Omental fat pad (tissue), 4 donors: ENCODE data around the gene EVI5. TPM values are rescaled to one million over a fixed set of nuclear protein-coding genes. Genes with fewer than 3 reads are reported as not detected.
"Not testable (repeated sequence)": the region's sequence is repeated elsewhere in the genome, so short reads cannot be mapped to it uniquely, and the experiment has no call there.

ENCODE experiments used
- ATAC-seq: fragments of 150-250 bp; one replicate; pipeline ENCODE4 v1.9.1; 2016; ENCODE audit warnings: mild to moderate bottlenecking, moderate library complexity; ENCODE audit not compliant: low FRiP score
- DNase-seq: peaks from one replicate; pipeline ENCODE4 v3.0.0-alpha.2; 2019; ENCODE audit warnings: low spot score
- total RNA-seq, 4 donors: library from RNA; depleted of rRNA; stranded (reverse); fragments of >200 nt; gene quantifications; one replicate each; pipeline ENCODE4 v1.1.0, GENCODE V29; 2016
- TF ChIP-seq, protein P1 (sequence below), 3 donors: fragments of 450-650 bp; IDR thresholded peaks; one replicate each; pipeline ENCODE4 v1.5.1; 2016 to 2017; ENCODE audit warnings: antibody characterized with exemption in 3 of 3, mild to moderate bottlenecking in 3 of 3, moderate library complexity in 2 of 3

Gene EVI5
- total RNA-seq, 4 donors from 2014 or later = 25.9 to 38.3 (median 30.7) TPM

DNA sequence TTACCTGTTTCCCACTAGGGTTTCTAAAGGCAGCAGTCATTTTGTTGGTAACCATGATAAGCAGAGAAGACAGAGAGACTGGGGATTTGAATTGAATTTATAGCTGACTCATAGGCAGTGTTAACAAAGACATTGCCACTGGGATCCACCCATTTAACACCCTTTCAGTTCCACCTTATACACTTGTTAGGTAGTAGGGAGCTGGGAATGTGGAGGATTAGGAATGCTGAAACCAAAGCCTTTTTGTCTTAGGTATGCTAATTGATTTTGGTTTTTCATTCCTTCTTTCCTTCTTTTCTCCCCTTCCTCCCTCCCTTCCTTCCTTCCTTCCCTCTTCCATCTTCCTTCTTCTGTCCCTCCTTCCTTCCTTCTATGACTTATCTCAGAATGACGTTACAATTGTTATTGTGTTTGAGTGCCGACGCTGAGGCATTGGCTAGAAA is 7.5 kb upstream of the EVI5 start:
- DNase-seq (no peak), ATAC-seq (no peak)
- TF ChIP-seq, protein P1, sequence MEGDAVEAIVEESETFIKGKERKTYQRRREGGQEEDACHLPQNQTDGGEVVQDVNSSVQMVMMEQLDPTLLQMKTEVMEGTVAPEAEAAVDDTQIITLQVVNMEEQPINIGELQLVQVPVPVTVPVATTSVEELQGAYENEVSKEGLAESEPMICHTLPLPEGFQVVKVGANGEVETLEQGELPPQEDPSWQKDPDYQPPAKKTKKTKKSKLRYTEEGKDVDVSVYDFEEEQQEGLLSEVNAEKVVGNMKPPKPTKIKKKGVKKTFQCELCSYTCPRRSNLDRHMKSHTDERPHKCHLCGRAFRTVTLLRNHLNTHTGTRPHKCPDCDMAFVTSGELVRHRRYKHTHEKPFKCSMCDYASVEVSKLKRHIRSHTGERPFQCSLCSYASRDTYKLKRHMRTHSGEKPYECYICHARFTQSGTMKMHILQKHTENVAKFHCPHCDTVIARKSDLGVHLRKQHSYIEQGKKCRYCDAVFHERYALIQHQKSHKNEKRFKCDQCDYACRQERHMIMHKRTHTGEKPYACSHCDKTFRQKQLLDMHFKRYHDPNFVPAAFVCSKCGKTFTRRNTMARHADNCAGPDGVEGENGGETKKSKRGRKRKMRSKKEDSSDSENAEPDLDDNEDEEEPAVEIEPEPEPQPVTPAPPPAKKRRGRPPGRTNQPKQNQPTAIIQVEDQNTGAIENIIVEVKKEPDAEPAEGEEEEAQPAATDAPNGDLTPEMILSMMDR (IDR thresholded peaks at IDR 0.05) = no peak

DNA sequence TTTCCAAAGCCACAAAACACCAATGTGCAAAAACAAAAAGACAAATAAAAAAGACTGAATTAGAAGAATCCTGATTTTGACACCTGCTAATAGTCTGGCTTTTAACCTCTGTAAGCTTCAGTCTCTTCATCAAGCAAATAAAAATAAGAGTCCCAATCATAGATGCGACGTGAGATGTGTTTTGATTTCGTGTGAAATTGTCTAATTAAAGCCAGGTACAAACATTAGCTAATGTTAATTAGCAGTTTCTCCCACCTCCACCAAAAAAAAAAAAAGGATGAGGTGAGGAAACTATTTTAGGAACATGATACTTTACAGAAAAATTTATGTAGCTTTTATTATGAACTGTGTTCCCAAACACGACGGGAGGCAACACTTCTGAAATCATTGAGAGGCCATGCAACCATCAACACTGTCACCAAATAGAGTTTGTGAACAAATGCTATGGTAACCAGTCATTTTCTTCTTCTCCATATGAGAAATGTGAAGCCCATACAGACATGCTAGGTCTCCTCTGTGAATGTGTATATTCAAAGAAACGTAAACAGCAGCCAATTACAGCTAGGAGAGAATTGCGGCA is 6.7 kb upstream of the EVI5 start:
- ATAC-seq (no peak), DNase-seq (no peak)
- TF ChIP-seq, protein P1 (IDR thresholded peaks at IDR 0.05) = no peak

DNA sequence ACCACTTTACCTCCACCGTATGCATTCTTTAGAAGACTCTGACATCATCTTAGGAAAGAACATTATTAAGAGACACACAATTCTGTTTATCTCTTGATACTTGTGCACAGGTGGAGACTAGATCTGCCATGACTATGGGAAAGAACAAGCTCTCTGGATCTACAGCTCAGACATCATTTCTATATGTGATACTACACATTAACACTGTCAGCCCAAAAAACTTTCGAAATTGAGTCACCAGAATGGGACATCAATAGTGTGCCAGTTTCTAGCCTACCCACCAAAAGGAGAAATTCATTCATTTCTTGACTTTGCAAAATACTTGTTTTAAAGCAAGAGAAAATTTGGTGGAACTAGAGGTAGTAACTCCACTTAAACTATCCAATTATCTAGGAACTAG is 6.0 kb upstream of the EVI5 start:
- no peak for DNase-seq
- no peak for ATAC-seq
- TF ChIP-seq, protein P1 (IDR thresholded peaks at IDR 0.05) = no peak

DNA sequence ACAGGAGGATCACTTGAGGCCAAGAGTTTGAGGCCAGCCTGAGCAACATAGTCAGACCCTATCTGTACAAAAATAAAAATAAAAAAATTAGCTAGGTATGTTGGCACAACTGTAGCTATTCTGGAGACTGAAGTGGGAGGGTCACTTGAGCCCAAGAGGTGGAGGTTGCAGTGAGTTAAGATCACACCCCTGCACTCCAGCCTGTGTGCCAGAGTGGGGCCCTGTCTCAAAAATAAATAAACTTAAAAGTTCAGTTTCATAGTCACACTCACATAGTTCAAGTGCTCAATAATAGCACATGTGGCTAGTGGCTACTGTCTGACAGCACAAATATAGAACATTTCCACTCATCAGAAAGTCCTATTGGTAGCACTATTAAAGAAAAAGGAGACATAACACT is 5.2 kb upstream of the EVI5 start:
- TF ChIP-seq, protein P1 (IDR thresholded peaks at IDR 0.05) = no peak
- ATAC-seq (no peak), DNase-seq (no peak)

DNA sequence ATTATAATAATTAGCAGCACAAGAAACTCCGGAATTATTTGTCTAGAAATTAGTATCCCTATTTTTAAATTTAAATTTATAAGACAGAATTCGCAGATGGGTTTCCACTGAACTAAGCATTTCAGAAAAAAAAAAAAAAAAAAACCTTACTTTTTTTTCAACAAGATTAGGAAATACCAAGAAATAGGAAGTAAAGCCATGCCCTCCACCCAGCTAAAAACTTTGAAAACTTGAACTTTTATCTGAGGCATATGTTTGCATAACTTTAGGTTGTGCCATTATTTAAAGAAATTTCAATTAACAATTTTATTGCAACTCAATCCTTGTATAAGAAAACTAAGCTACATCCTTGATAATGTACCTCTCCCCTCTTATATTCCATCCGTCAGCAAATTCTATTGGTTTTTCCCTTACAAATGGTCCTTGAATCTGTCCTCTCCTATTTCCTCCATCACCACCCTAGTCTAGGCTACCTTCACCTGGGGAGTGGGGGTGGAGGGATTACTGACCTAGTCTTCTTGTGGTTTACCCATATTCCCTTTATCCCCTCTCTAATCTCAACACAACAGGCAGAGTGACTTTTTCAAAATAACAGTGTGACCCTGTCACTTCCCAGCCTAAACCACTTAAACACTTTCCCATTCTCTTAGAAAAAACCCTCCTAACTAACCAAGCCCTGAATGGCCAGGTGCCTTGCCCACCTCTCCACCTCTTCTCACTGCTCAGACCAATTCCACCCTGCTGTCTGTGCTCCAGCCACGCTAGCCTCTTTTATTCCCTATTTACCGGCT is 1.4 kb upstream of the EVI5 start:
- TF ChIP-seq, protein P1 (IDR thresholded peaks at IDR 0.05) = no peak
- no peak for ATAC-seq
- DNase-seq = no peak

DNA sequence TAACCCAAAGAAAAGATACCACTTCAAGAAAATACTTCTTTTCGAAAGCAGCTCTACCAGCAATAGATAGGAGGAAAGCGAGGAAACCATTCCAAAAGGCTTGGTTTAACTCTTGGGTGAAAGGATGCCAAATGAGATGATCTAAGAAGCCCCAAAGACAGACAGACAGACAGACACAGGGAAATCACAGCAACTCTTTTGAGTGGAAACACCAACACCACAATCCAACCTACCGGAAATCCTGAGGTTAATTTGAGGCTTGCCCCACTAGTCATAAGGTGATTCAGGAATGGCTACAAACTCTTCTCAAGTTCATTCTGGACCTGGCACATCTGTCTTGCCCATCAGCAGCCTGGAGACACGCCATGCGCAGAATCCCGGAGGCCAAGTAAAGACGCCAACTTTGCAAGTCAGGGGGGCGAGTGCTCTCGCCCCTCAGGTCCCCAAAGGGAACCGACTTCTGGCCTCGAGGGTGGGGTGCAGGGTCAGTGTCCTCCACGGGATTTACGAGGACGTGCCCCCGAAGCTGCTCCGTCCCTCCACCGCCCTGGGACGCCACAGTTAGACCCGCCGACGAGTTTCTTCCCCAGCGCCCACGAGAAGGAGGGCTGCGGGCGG is 778 bp downstream of the EVI5 start:
- ATAC-seq = peak; percentile 57
- TF ChIP-seq, protein P1 (IDR thresholded peaks at IDR 0.05) = no peak
- DNase-seq = no peak

DNA sequence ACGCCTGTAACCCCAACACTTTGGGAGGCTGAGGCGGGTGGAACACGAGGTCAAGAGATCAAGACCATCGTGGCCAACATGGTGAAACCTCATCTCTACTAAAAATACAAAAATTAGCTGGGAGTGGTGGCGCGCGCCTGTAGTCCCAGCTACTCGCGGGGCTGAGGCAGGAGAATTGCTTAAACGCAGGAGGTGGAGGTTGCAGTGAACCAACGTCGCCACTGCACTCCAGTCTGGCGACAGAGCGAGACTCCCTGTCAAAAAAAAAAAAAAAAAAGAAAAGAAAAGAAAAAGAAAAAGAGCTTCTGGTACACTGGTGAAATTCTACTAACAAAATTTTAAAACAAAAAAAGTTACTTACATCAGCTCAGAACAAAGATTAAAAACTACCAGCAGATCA is 1.4 kb downstream of the EVI5 start:
- ATAC-seq = not testable (repeated sequence)

More for the DNA sequence above, 1.4 kb downstream of the EVI5 start:
- DNase-seq = not testable (repeated sequence)
